Measurements from ENCODE around the gene OXCT1.
"Not testable (repeated sequence)": the region's sequence is repeated elsewhere in the genome, so short reads cannot be mapped to it uniquely, and the experiment has no call there.

OXCT1 gene

GRCh38 chr5:41821051-41821450, 49.2 kb downstream of the OXCT1 start:
- no peak for FAIRE-seq

- no peak for FAIRE-seq
Observed at GRCh38 chr5:41820150-41820549, 50.1 kb downstream of the OXCT1 start.

GRCh38 chr5:41817625-41818301, 52.5 kb downstream of the OXCT1 start:
- no peak for FAIRE-seq

GRCh38 chr5:41815663-41816229, 54.5 kb downstream of the OXCT1 start:
- FAIRE-seq = no peak

- FAIRE-seq = no peak
Observed at GRCh38 chr5:41815261-41815660, 55.0 kb downstream of the OXCT1 start.

- FAIRE-seq = not testable (repeated sequence)
Observed at GRCh38 chr5:41814306-41814705, 55.9 kb downstream of the OXCT1 start.

- FAIRE-seq = no peak
Observed at GRCh38 chr5:41812156-41812555, 58.1 kb downstream of the OXCT1 start.

- FAIRE-seq = no peak
Observed at GRCh38 chr5:41809128-41809527, 61.1 kb downstream of the OXCT1 start.

GRCh38 chr5:41808294-41808693, 61.9 kb downstream of the OXCT1 start:
- no peak for FAIRE-seq

GRCh38 chr5:41797662-41798061, 72.6 kb downstream of the OXCT1 start:
- FAIRE-seq = no peak

GRCh38 chr5:41796061-41796460, 74.2 kb downstream of the OXCT1 start:
- FAIRE-seq = no peak

GRCh38 chr5:41795125-41795524, 75.1 kb downstream of the OXCT1 start:
- FAIRE-seq = no peak

- no peak for FAIRE-seq
Observed at GRCh38 chr5:41794471-41794870, 75.8 kb downstream of the OXCT1 start.

- no peak for FAIRE-seq
Observed at GRCh38 chr5:41793141-41793770, 77.0 kb downstream of the OXCT1 start.

- FAIRE-seq = no peak
Observed at GRCh38 chr5:41790038-41790776, 80.0 kb downstream of the OXCT1 start.

- no peak for FAIRE-seq
Observed at GRCh38 chr5:41789434-41789833, 80.8 kb downstream of the OXCT1 start.

- no peak for FAIRE-seq
Observed at GRCh38 chr5:41788941-41789368, 81.3 kb downstream of the OXCT1 start.

- no peak for FAIRE-seq
Observed at GRCh38 chr5:41787265-41787664, 83.0 kb downstream of the OXCT1 start.

- FAIRE-seq = no peak
Observed at GRCh38 chr5:41785061-41785460, 85.2 kb downstream of the OXCT1 start.

- FAIRE-seq = no peak
Observed at GRCh38 chr5:41778410-41778809, 91.8 kb downstream of the OXCT1 start.

GRCh38 chr5:41776435-41776834, 93.8 kb downstream of the OXCT1 start:
- no peak for FAIRE-seq

GRCh38 chr5:41773799-41774198, 96.4 kb downstream of the OXCT1 start:
- no peak for FAIRE-seq

- FAIRE-seq = no peak
Observed at GRCh38 chr5:41772785-41773442, 97.3 kb downstream of the OXCT1 start.
